ENCODE results near the gene PTCH1.

DNA sequence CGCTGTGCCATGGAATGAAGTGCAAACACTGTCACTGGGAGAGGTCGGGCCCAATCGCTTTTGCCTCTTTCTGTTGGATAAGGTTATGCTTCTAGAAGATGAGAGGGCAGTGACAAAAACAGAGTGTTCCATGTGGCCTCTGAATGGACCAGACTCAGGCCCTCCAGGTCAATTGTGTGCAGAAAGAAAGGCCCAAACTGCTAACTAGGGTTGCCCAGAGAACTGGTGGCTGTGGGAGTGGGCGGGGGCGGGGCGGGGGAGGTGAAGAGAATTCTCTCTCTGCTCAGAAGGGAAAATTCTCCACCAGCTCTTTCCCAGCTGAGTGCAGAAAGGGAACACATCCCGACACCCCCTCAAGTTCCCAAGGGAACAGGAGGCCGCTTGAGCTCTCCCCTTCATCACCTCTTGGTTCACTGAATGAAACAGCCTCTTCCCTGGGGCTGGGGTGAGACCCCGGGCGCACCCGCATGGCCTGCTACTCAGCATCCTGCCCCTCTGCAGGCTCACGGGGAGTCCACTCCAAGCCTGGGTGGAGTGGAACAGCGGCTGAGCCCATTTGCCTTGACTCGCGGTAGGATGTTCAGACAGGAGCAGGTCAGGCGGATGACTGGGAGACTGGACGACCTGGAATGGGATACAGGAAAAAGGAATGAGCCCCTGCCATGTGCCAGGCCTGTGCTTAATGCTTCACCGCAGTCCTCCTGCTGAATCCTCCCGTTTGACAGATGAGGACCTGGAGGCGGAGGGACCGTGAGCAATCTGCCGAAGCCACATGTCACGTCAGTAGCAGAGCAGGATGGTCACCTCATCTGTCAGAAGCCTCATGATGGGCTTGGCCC, 105.5 kb downstream of the PTCH1 start:
- TF ChIP-seq, protein P1, sequence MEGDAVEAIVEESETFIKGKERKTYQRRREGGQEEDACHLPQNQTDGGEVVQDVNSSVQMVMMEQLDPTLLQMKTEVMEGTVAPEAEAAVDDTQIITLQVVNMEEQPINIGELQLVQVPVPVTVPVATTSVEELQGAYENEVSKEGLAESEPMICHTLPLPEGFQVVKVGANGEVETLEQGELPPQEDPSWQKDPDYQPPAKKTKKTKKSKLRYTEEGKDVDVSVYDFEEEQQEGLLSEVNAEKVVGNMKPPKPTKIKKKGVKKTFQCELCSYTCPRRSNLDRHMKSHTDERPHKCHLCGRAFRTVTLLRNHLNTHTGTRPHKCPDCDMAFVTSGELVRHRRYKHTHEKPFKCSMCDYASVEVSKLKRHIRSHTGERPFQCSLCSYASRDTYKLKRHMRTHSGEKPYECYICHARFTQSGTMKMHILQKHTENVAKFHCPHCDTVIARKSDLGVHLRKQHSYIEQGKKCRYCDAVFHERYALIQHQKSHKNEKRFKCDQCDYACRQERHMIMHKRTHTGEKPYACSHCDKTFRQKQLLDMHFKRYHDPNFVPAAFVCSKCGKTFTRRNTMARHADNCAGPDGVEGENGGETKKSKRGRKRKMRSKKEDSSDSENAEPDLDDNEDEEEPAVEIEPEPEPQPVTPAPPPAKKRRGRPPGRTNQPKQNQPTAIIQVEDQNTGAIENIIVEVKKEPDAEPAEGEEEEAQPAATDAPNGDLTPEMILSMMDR (IDR thresholded peaks at IDR 0.05 in 2 of 3, conservative IDR thresholded peaks at IDR 0.05 in 1 of 3; ENCODE audit: borderline replicate concordance in 1 of 3, insufficient read depth in 1 of 3, low read depth in 2 of 3, low read length in 2 of 3): no peak
- TF ChIP-seq, protein P2, sequence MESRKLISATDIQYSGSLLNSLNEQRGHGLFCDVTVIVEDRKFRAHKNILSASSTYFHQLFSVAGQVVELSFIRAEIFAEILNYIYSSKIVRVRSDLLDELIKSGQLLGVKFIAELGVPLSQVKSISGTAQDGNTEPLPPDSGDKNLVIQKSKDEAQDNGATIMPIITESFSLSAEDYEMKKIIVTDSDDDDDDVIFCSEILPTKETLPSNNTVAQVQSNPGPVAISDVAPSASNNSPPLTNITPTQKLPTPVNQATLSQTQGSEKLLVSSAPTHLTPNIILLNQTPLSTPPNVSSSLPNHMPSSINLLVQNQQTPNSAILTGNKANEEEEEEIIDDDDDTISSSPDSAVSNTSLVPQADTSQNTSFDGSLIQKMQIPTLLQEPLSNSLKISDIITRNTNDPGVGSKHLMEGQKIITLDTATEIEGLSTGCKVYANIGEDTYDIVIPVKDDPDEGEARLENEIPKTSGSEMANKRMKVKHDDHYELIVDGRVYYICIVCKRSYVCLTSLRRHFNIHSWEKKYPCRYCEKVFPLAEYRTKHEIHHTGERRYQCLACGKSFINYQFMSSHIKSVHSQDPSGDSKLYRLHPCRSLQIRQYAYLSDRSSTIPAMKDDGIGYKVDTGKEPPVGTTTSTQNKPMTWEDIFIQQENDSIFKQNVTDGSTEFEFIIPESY (IDR thresholded peaks at IDR 0.05; ENCODE audit: extremely low read depth, insufficient replicate concordance, low read length): no peak
- TF ChIP-seq POLR2A (IDR thresholded peaks at IDR 0.05; ENCODE audit: borderline replicate concordance, extremely low read depth, insufficient read depth, insufficient read length) (no peak), ZNF274 (IDR thresholded peaks at IDR 0.05; ENCODE audit: low read depth, low read length) (no peak), CEBPB (IDR thresholded peaks at IDR 0.05; ENCODE audit: low read depth) (no peak), ZFX (IDR thresholded peaks at IDR 0.05) (no peak), ELF1 (IDR thresholded peaks at IDR 0.05; ENCODE audit: borderline replicate concordance, low read depth) (no peak), SRF (IDR thresholded peaks at IDR 0.05; ENCODE audit: low read depth) (no peak)
- TF ChIP-seq, protein P3, sequence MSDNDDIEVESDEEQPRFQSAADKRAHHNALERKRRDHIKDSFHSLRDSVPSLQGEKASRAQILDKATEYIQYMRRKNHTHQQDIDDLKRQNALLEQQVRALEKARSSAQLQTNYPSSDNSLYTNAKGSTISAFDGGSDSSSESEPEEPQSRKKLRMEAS (IDR thresholded peaks at IDR 0.05): no peak

Measured in HCT116 (cell line).